ENCODE data around the gene GPBP1L1. TPM values are rescaled to one million over a fixed set of nuclear protein-coding genes. Genes with fewer than 3 reads are reported as not detected.
"Not testable (repeated sequence)": the region's sequence is repeated elsewhere in the genome, so short reads cannot be mapped to it uniquely, and the experiment has no call there.

Gene GPBP1L1
- polyA plus RNA-seq, 1 donor from 2014 or later: 55.1 TPM

- Histone ChIP-seq H3K36me3 (ENCODE audit: insufficient read depth, low read length) (no peaks in the 10 kb centered on the region), H3K4me3 (ENCODE audit: low read length) (no peak overlapping the region), H3K9me2 (ENCODE audit: insufficient read depth, low read length) (no peaks in the 10 kb centered on the region), H3F3A (ENCODE audit: insufficient read depth, low read length, poor library complexity, severe bottlenecking) (no peaks in the 10 kb centered on the region), H3K27ac (ENCODE audit: low read length) (no peak overlapping the region), H3K9ac (ENCODE audit: low read length) (no peak overlapping the region), H2AFZ (ENCODE audit: low read depth, low read length) (no peak overlapping the region), H3K27me3 (ENCODE audit: insufficient read depth, low read depth, low read length) (no peaks in the 10 kb centered on the region), H4K20me1 (ENCODE audit: insufficient read depth) (no peaks in the 10 kb centered on the region), H3K9me3 (ENCODE audit: low read length) (no peaks in the 10 kb centered on the region), H3K79me2 (replicated peaks; ENCODE audit: insufficient read depth, low read length) (no peaks in the 10 kb centered on the region), H3K4me2 (ENCODE audit: low read length) (no peak overlapping the region)
- no peak for TF ChIP-seq EZH2 (IDR thresholded peaks at IDR 0.05; ENCODE audit: borderline replicate concordance, insufficient read depth, low read length, poor library complexity, severe bottlenecking)
- no peak for TF ChIP-seq CTCF (IDR thresholded peaks at IDR 0.05; ENCODE audit: poor library complexity, severe bottlenecking)
- TF ChIP-seq REST (IDR thresholded peaks at IDR 0.05; ENCODE audit: borderline replicate concordance): no peak
- TF ChIP-seq TAF1 (IDR thresholded peaks at IDR 0.05; ENCODE audit: low read depth): no peak
- TF ChIP-seq RAD21 (conservative IDR thresholded peaks at IDR 0.05): no peak
- no peak for TF ChIP-seq POLR2AphosphoS5 (IDR thresholded peaks at IDR 0.05)
- TF ChIP-seq SMC3 (conservative IDR thresholded peaks at IDR 0.05; ENCODE audit: poor library complexity): no peak
- no peak for TF ChIP-seq EP300 (conservative IDR thresholded peaks at IDR 0.05; ENCODE audit: poor library complexity, severe bottlenecking)
- no peak for TF ChIP-seq MXI1 (conservative IDR thresholded peaks at IDR 0.05; ENCODE audit: poor library complexity, severe bottlenecking)
These were observed 43.9 kb upstream of the GPBP1L1 start for GRCh38 chr1:45730075-45730779.

- not testable (repeated sequence) for H3K9me2 ChIP-seq (ENCODE audit: insufficient read depth, low read length); H3K9me3 ChIP-seq (ENCODE audit: low read length); H3K36me3 ChIP-seq (ENCODE audit: insufficient read depth, low read length); H3K79me2 ChIP-seq (replicated peaks; ENCODE audit: insufficient read depth, low read length); H4K20me1 ChIP-seq (ENCODE audit: insufficient read depth); H3K27ac ChIP-seq (ENCODE audit: low read length); H3K4me2 ChIP-seq (ENCODE audit: low read length); H3F3A ChIP-seq (ENCODE audit: insufficient read depth, low read length, poor library complexity, severe bottlenecking); H3K9ac ChIP-seq (ENCODE audit: low read length); H3K4me3 ChIP-seq (ENCODE audit: low read length); H3K27me3 ChIP-seq (ENCODE audit: insufficient read depth, low read depth, low read length); H2AFZ ChIP-seq (ENCODE audit: low read depth, low read length)
These were observed 39.7 kb upstream of the GPBP1L1 start for GRCh38 chr1:45726007-45726406.

All from neural cell (in vitro differentiated cells).